Stimulated activated naive CD8-positive, alpha-beta T cell treated with anti-CD3 and anti-CD28 coated beads, Interleukin-15, amount 100 ng/mL, for 72 hours (primary cell): Measurements from ENCODE around the gene NKD1.

Experiments
- ATAC-seq: fragments of 150-1000 bp; cut with Tn5 transposase; 2 replicates; pipeline ENCODE4 v1.10.0; 2021; ENCODE audit warnings: mild to moderate bottlenecking, moderate library complexity
- DNase-seq, 2 donors: peaks; one replicate each; pipeline ENCODE4 v3.0.0; 2021 to 2022
- H3K27ac Mint-ChIP-seq, 2 donors: one replicate each; pipeline ENCODE4 v1.8.0; 2022; ENCODE audit warnings: mild to moderate bottlenecking in 2 of 2, mixed read lengths in 2 of 2, moderate library complexity in 2 of 2
- H3K27me3 Mint-ChIP-seq: one replicate; pipeline ENCODE4 v1.8.0; 2022; ENCODE audit warnings: mixed read lengths
- H3K4me1 Mint-ChIP-seq: one replicate; pipeline ENCODE4 v1.8.0; 2022; ENCODE audit warnings: mild to moderate bottlenecking, mixed read lengths
- H3K4me3 Mint-ChIP-seq, 2 donors: one replicate each; pipeline ENCODE4 v1.8.0; 2022; ENCODE audit warnings: mild to moderate bottlenecking in 2 of 2, mixed read lengths in 2 of 2, moderate library complexity in 1 of 2
- H3K9me3 Mint-ChIP-seq, 2 donors: one replicate each; pipeline ENCODE4 v1.8.0; 2022; ENCODE audit warnings: mixed read lengths in 2 of 2

NKD1 gene

GRCh38 chr16:50670476-50670875 is 122.3 kb downstream of the NKD1 start:
- Mint-ChIP-seq H3K27me3 (no peaks in the 10 kb centered on the region), H3K4me3 (no peak overlapping the region), H3K9me3 (peaks cover 19 to 22% of the 10 kb centered on the region in 2 donors), H3K4me1 (peaks cover 32% of the 10 kb centered on the region), H3K27ac (no peak overlapping the region)
- no peak for DNase-seq
- ATAC-seq = no peak

- H3K4me3 Mint-ChIP-seq = no peak overlapping the region
- DNase-seq = peak; percentile 68 to 71
Measured at GRCh38 chr16:50671644-50672260, 123.6 kb downstream of the NKD1 start.

GRCh38 chr16:50673496-50674275 is 125.5 kb downstream of the NKD1 start:
- Mint-ChIP-seq H3K27me3 (no peaks in the 10 kb centered on the region), H3K4me1 (peaks cover 30% of the 10 kb centered on the region), H3K9me3 (peaks cover 19 to 22% of the 10 kb centered on the region in 2 donors), H3K4me3 (no peak overlapping the region), H3K27ac (no peak overlapping the region)
- DNase-seq (no peak), ATAC-seq (peak; percentile 29)

More at GRCh38 chr16:50671644-50672260, 123.6 kb downstream of the NKD1 start:
- Mint-ChIP-seq H3K27me3 (no peaks in the 10 kb centered on the region), H3K4me1 (peaks cover 30% of the 10 kb centered on the region), H3K9me3 (peaks cover 19 to 22% of the 10 kb centered on the region in 2 donors), H3K27ac (peak overlapping the region in 1 of 2 donors; percentile 19)
- ATAC-seq = peak; percentile 46

GRCh38 chr16:50674831-50675230 is 126.6 kb downstream of the NKD1 start:
- Mint-ChIP-seq H3K4me1 (peaks cover 41% of the 10 kb centered on the region), H3K27me3 (no peaks in the 10 kb centered on the region), H3K9me3 (peaks cover 19 to 22% of the 10 kb centered on the region in 2 donors), H3K27ac (no peak overlapping the region), H3K4me3 (no peak overlapping the region)
- ATAC-seq (no peak), DNase-seq (no peak)

GRCh38 chr16:50675686-50676610 is 127.8 kb downstream of the NKD1 start:
- Mint-ChIP-seq H3K4me1 (peaks cover 44% of the 10 kb centered on the region), H3K27ac (no peak overlapping the region), H3K4me3 (no peak overlapping the region), H3K27me3 (no peaks in the 10 kb centered on the region), H3K9me3 (peaks cover 19 to 22% of the 10 kb centered on the region in 2 donors)
- ATAC-seq = no peak
- no peak for DNase-seq

- peaks cover 50% of the 10 kb centered on the region for H3K4me1 Mint-ChIP-seq
- peaks cover 14 to 16% of the 10 kb centered on the region in 2 donors for H3K9me3 Mint-ChIP-seq
- ATAC-seq = no peak
- H3K27ac Mint-ChIP-seq = peak overlapping the region in 1 of 2 donors; percentile 58
- H3K27me3 Mint-ChIP-seq = no peaks in the 10 kb centered on the region
- H3K4me3 Mint-ChIP-seq = no peak overlapping the region
- DNase-seq = no peak
Measured at GRCh38 chr16:50676684-50677225, 128.6 kb downstream of the NKD1 start.

GRCh38 chr16:50677351-50677750 is 129.2 kb downstream of the NKD1 start:
- H3K4me3 Mint-ChIP-seq = no peak overlapping the region
- DNase-seq (no peak), ATAC-seq (no peak)
- H3K27me3 Mint-ChIP-seq = no peaks in the 10 kb centered on the region
- peaks cover 56% of the 10 kb centered on the region for H3K4me1 Mint-ChIP-seq
- no peak overlapping the region for H3K27ac Mint-ChIP-seq
- peaks cover 8 to 10% of the 10 kb centered on the region in 2 donors for H3K9me3 Mint-ChIP-seq

- H3K4me1 Mint-ChIP-seq = peaks cover 67% of the 10 kb centered on the region
- no peak for ATAC-seq
- peak overlapping the region in 1 of 2 donors; percentile 65 for H3K27ac Mint-ChIP-seq
- no peak for DNase-seq
- H3K4me3 Mint-ChIP-seq = peak overlapping the region; percentile 48 to 62
- H3K9me3 Mint-ChIP-seq = no peaks in the 10 kb centered on the region
- H3K27me3 Mint-ChIP-seq = no peaks in the 10 kb centered on the region
Measured at GRCh38 chr16:50678531-50678930, 130.3 kb downstream of the NKD1 start.

GRCh38 chr16:50679266-50679665 is 131.1 kb downstream of the NKD1 start:
- H3K9me3 Mint-ChIP-seq = no peaks in the 10 kb centered on the region
- H3K27me3 Mint-ChIP-seq = no peaks in the 10 kb centered on the region
- peaks cover 75% of the 10 kb centered on the region for H3K4me1 Mint-ChIP-seq
- H3K27ac Mint-ChIP-seq = peak overlapping the region in 1 of 2 donors; percentile 97
- peak overlapping the region in 1 of 2 donors; percentile 90 for H3K4me3 Mint-ChIP-seq
- DNase-seq (no peak), ATAC-seq (no peak)

GRCh38 chr16:50679676-50680555 is 131.7 kb downstream of the NKD1 start:
- no peaks in the 10 kb centered on the region for H3K27me3 Mint-ChIP-seq
- H3K9me3 Mint-ChIP-seq = no peaks in the 10 kb centered on the region
- H3K27ac Mint-ChIP-seq = peak overlapping the region; percentile 72 to 97
- ATAC-seq = no peak
- DNase-seq = no peak
- H3K4me3 Mint-ChIP-seq = peak overlapping the region; percentile 89 to 90
- peaks cover 81% of the 10 kb centered on the region for H3K4me1 Mint-ChIP-seq

GRCh38 chr16:50680556-50680893 is 132.3 kb downstream of the NKD1 start:
- ATAC-seq = no peak
- no peak for DNase-seq
- no peaks in the 10 kb centered on the region for H3K27me3 Mint-ChIP-seq
- no peaks in the 10 kb centered on the region for H3K9me3 Mint-ChIP-seq
- H3K4me3 Mint-ChIP-seq = peak overlapping the region; percentile 89 to 90
- H3K27ac Mint-ChIP-seq = peak overlapping the region; percentile 72 to 97
- peaks cover 87% of the 10 kb centered on the region for H3K4me1 Mint-ChIP-seq

- Mint-ChIP-seq H3K27ac (peak within 1 kb of the TSS; percentile 92 to 97), H3K4me1 (peaks cover 91% of the 10 kb centered on the region), H3K27me3 (no peaks in the 10 kb centered on the region), H3K9me3 (no peaks in the 10 kb centered on the region), H3K4me3 (peak within 1 kb of the TSS; percentile 89 to 90)
- ATAC-seq (peak; percentile 77), DNase-seq (peak; percentile 55 to 69)
Measured at GRCh38 chr16:50681021-50681885, 133.1 kb downstream of the NKD1 start, which contains the start of gene SNX20. Gene SNX20, minus strand, starts transcription at chr16:50681312. Its CDS starts 3,786 bp downstream, at chr16:50677526.

- ATAC-seq (peak; percentile 70), DNase-seq (peak; percentile 50 to 76)
- Mint-ChIP-seq H3K9me3 (no peaks in the 10 kb centered on the region), H3K27me3 (no peaks in the 10 kb centered on the region), H3K4me3 (peak overlapping the region; percentile 59 to 79), H3K4me1 (peaks cover 66% of the 10 kb centered on the region), H3K27ac (peak overlapping the region; percentile 0 to 89)
Measured at GRCh38 chr16:50683689-50684374, 135.6 kb downstream of the NKD1 start.
